Measurements from ENCODE around the gene POP5.

- peak in 2 of 3 donors; percentile 17 to 30 for TF ChIP-seq CTCF (IDR thresholded peaks at IDR 0.05)
- TF ChIP-seq EP300 (IDR thresholded peaks at IDR 0.05): no peak
- no peak for TF ChIP-seq POLR2A (IDR thresholded peaks at IDR 0.05)
Measured at GRCh38 chr12:120584343-120585149, 3.3 kb upstream of the POP5 start.

Measured in ovary (tissue), 3 donors.